GF-D8 (cell line): Measurements from ENCODE around the gene ISG20.
"Not testable (repeated sequence)": the region's sequence is repeated elsewhere in the genome, so short reads cannot be mapped to it uniquely, and the experiment has no call there.

ENCODE experiments used
- DNase-seq: peaks from one replicate; lab custom pipeline; 2025; lab: John Stamatoyannopoulos, UW

Gene ISG20

DNA sequence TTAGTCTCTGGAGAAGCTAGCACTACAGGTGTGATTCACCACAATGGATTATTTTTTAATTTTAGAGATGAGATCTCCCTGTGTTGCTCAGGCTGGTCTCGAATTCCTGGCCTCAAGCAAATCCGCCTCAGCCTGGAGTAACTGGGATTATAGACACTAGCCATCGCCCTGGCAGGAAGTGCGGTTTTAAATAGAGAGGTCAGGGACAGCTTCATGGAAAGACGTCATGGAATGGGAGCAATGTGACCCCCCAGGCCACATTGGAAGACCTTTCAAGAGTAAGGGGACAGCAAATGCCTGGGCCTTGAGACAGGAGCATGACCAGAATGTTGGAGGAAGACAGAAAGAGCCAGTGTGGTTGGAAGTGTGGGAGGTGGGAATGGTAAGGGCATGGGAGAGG, 2.2 kb upstream of the ISG20 start:
- no peak for DNase-seq

DNA sequence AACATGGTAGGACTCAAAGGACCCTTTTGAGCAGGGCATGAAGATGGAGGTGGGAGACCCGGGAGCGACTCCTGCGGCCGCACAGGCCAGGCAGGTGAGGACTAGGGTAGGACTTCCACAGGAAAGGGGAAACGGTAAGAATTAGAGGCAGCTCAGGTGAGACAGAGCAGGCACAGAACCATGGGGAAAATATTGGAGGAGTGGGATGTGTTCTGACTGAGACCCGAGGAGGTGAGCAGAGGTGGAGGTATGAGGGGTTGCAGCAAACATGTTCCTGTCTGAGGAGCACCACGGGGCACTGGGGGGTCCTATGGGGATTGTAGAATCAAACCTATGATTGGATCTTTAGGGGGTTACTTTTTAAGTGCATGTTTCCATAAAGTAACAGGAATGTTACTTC, 1.4 kb upstream of the ISG20 start:
- no peak for DNase-seq

DNA sequence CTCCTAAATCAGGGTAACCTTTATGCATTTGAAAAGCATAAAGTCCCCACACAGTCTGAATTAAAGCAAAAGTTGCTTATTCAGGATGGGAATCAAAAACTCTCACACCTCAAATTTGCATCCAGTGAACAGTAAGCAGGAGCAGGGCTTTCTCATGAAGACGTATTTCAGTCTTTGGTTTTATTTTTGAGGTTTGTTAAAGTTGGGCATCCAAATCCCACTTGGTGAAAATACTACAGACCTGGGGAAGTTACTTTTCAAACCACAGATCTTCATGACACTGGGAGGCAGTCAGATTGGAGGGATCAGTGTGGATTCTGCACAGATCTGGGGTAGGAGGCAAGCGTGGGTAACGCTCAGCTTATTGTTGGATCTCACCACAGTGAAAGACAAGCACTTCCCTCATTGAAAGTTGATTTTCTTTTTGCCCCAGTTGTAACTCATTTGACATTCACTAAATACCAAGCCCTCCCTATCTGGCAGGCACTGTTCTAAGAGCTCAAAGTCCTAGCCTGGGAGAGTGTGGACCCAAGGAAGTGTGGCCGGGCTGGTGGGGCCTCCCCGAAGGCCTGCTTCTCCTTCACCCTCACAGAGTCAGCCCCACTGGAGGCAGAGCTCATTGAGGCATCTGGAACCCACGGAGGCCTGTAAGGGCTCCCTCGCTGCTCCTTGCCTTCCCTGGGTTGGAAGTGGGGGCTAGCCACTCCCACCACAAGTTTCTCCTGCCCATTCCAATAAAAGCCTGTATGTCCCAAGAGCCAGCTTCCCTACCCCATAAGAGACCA, 783 bp upstream of the ISG20 start:
- no peak for DNase-seq

DNA sequence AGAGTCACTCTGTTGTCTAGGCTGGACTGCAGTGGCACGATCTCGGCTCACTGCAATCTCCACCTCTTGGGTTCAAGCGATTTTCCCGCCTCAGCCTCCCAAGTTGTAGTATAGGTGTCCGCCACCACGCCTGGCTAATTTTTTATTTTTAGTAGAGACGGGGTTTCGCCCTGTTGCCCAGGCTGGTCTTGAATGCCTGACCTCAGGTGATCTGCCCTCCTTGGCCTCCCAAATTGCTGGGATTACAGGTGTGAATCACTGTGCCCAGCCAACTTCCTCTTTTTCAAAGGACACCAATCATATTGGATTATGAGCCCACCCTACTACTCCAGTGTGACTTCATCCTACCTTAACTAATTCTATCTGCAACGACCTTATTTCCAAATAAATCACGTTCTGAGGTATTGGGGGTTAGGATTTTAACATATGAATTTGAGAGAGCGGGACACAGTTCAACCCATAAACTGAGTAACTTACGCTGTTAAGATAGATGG, 3.2 kb downstream of the ISG20 start:
- DNase-seq: no peak

DNA sequence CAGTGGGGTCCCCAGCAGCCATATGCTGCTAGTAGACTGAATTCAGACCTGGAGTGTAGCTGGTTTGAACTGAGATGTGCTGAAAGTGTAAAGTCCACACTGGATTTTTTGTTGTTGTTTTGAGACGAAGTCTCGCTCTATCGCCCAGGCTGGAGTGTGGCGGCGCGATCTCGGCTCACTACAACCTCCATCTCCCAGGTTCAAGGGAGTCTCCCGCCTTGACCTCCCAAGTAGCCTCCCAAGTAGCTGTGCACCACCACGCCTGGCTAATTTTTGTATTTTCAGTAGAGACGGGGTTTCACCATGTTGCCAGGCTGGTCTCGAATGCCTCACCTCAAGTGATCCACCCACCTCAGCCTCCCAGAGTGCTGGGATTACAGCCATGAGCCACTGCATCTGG, 3.7 kb downstream of the ISG20 start:
- not testable (repeated sequence) for DNase-seq

DNA sequence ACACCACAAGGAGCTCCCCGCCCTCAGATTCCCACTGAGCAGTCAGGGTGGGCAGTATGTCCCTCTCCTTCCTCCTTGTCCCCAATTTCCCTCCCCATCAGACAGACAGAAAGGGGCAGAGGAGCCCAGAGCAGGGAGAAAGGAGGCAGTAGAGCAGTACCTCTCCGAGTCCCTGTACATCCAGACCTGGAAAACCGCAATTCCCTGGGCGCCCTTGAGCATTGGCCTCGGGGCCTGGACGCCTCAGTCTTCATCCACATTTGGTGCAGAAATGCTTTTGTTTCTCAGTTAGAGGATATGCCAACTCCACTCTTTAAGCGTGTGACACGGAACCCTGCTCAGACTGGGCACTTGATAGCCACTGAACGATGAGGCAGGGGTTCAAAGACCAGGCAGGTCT, 5.9 kb downstream of the ISG20 start:
- no peak for DNase-seq

DNA sequence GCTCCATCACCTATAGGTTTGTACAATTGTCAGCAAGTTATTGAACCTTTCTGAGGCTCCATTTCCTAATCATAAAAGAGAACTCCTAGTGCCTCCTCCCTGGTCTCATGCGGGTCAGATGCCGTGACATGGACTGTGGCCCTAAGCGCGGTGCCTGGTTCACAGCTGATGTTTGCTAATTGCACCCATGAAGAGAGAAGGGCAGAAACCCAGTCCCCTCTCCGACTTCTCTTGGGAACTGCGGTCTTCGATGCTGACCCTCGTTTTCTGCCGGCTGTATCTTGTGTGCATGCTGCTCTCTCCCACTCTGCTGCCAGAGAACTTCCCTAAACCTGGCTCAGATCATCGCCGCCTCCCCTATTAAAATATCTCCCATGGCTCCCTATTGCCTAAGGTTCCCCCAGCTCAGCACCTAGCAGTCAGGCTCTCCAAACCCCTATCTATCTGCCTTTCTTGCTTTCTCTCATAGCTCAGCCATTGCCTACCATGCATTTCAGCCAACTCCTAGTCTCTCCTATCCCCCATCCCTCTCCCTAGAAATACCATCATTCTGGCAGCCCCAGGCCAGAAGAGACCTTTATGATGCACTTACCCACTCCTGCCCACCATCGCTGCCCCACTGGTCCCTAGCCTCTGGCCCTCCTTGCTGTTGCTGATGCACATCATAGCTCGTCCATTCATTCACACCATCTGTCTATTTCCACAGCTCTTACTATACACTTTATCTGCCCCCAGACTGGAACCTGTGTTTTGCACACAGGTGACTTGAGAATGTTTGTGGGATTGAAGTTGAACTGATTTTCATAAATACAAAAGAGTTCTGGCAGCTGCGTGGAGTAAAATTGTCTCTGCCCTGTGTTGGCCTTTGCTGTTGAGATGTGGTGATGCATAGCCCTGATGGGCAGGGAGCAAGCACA, 6.6 kb downstream of the ISG20 start:
- DNase-seq: no peak

DNA sequence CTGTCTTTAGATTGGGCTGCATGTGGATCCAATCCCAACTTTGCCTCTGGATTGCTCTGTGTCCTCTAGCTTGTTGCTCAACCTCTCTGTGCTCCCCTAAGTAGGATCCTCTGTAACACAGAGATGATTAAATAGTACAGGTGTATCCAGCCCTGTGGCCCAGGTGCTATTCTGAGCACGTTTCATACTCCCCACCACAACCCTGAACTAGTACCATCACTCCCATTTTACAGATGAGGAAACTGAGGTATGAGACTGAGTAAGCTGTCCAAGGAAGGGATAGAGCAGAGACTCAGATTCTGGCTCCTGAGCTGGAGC, 7.2 kb downstream of the ISG20 start:
- DNase-seq: no peak

DNA sequence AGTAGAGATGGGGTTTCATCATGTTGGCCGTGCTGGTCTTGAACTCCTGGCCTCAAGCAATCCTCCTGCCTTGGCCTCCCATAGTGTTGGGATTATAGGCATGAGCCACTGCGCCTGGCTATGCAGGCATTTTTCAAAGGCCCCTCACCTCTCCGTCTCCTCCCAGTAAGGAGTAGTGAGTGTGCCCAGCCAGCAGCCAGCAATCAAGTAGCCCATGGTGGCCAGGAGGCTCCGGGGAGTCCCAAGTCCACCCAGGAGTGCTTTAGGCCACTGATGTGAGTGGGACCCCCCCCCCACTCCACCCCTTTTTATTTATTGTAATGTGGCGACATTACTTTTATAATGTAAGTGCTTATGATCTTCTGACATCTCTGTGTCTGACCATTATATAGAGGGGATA, 8.1 kb downstream of the ISG20 start:
- no peak for DNase-seq

DNA sequence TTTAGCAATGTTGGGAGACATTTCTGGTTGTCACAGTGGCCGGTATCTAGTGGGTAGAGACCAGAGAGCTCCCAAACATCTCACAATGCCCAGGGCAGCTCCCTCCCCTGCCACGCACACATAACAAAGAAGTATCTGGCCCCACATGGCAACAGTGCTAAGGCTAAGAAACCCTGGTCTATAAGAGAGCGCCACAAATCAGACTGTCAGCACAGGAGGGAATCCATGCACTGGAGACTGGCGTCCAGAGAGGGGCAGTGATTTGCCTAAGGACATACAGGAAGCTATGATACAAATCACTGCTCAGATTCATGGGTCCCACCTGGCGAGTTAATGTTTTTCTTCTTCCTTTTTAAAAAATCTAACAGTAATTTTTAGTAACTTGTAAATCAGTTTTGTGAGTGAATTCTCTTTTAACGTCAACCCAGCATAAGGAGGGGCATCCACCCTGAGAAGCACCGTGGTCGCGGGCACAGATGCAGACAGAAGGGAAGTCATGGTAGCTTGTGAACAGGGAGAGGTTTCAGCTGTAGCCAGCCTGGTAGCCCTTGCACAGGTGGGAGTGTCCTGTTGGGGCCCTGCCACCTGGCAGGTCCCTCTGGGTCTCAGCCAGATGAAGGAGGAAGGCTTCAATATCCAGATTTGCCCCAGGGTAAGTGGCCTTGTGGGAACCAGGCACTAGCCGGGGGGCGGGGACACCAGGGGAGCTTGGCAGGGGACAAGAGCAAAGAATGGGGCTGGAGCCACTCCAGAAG, 8.7 kb downstream of the ISG20 start:
- DNase-seq: no peak

DNA sequence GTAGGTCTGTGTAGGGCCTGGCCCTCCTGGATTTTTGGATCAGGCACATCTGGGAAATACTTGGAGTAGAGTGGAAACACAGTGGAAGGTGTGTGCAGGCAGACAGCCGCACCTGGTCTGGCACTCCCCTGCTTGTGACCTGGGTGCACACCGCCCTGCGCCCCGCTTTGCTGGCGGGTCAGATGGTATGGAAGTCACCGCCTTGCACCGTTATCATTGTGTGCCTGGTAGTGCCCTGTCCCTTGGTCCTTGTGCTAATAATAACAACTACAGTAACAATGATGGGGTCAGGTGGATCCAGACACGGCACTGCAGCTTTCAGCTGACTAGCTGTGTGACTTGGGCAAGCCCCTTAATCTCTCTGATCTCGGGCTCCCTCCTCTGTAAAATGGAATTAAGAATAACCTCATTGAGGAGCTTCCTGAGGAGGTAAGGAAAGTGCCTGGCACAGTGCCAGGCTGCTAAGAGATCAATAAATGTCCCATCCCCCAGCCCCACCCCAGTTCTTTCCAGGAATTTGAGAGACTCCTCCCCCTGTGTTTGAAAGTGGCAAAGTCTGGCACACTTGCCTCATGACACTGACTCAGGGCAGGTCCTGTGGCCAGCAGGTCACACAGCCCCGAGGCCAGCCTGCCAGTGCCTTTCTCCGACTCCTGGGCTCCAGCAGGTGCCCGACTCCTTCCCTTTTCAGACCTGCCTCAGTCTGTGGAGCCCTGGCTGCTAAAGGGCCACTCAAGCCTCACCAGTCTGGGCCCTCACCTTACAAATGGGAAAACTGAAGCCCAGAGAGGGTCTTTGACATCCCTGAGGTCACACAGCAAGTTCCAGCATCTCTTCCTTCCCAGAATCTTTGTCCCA, 9.8 kb downstream of the ISG20 start:
- no peak for DNase-seq

DNA sequence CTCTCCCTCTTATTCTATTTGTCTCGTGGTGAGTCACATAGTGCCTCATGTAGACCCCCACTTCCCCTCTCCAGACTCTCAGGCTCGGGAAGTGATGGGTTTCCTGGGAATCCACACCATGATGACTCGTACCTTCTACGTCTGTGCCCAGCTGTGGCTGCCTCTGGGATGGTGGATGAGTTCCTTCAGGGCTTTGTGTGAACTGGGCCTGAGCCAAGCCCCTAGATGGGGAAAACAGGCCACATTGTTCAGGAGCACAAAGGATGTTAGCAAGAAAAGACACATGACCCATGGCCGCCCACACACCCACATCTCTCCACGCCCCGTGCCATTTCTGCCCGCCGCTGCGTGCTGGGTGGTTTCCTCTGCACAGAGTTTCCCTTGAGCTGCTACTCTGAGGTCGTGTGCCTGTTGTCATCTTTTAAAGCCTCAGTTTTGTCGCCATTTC, 10.5 kb downstream of the ISG20 start:
- DNase-seq: no peak

DNA sequence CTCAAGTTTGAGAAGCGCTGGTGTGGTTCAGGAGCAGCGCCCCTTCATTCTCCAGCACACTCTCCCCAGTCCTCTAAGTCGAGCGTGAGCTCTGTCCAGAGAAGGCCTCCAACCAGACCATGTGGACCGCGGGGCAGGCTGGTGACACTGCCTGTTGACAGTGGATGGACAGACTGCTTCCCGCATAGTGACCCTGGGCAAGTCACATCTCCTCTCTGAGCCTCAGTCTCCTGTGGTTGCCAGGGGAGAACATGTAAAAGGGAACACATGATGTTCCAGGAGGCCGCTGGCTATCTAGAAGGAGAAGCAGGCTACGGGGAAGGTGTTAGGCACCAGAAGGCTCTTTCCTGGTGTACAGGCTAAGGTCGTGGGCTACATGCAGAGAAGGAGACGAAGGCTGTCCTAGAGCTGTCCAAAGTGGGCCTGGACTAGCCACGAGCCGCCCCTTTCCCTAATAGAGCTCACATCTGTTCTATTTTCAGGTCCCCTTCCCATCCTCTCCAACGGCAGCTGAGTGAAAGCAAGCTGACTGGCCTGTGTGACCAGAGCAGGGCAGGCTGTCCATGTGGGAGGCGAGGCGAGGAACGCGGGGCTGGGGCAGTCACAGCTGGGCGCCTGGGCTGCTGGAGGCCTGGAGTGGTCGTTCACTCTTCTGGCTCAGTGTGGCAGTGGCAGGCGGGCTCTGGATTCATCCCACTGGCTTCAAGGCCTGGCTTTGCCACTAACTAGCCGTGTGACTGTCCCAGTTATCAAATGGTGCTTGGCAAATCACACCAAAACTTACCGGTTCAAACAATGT, 11.1 kb downstream of the ISG20 start:
- no peak for DNase-seq

DNA sequence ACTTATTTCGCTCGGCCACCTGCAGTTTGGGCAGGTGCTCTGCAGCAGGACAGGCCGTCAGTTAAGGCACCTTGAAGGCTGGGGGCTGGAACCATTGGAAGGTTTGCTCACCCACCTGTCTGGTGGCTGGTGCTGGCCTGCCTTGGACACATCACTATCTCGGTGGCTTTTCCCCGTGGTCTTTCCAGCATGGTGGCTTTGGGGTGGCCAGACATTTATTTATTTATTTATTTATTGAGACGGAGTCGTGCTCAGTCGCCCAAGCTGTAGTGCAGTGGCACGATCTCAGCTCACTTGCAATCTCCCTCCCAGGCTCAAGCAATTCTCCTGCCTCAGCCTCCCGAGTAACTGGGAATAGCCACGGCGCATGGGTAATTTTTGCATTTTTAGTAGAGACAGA, 11.7 kb downstream of the ISG20 start:
- no peak for DNase-seq

DNA sequence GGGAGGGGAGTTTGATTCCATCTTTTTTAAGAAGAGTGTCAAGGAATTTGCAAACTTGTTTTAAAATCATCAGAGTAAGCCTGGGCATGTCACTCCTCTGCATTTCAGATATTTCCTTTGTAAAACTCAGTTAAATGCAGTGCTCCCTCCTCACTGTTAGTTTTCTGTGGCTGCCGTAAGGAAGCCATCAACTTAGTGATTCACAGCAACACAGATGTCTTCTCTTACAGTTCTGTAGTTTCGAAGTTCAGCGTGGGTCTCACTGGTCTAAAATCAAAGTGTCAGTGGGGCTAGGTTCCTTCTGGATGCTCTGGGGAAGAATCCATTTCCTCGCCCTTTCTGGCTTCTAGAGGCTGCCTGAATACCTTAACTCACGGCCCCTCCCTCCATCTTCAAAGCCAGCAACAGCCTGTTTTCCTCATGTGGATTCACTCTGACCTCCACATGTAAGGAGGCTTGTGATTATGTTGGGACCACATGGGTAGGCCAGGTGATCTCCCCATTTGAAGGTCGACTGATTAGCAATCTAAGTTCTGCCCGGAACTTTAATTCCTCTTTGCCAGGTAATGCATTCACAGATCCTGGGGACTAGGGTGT, 12.4 kb downstream of the ISG20 start:
- DNase-seq: no peak

DNA sequence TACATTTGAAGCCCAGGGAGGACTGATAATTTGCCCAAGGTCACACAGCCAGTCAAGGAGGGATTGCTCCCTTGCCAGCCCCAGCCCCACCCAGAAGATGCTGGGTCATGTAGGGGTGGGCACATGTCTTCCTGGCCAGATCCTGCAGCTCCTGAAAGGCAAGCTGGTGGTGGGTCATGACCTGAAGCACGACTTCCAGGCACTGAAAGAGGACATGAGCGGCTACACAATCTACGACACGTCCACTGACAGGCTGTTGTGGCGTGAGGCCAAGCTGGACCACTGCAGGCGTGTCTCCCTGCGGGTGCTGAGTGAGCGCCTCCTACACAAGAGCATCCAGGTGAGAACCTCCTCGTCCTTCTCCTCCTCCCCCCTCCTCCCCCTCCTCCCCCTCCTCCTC, 13.2 kb downstream of the ISG20 start:
- no peak for DNase-seq

DNA sequence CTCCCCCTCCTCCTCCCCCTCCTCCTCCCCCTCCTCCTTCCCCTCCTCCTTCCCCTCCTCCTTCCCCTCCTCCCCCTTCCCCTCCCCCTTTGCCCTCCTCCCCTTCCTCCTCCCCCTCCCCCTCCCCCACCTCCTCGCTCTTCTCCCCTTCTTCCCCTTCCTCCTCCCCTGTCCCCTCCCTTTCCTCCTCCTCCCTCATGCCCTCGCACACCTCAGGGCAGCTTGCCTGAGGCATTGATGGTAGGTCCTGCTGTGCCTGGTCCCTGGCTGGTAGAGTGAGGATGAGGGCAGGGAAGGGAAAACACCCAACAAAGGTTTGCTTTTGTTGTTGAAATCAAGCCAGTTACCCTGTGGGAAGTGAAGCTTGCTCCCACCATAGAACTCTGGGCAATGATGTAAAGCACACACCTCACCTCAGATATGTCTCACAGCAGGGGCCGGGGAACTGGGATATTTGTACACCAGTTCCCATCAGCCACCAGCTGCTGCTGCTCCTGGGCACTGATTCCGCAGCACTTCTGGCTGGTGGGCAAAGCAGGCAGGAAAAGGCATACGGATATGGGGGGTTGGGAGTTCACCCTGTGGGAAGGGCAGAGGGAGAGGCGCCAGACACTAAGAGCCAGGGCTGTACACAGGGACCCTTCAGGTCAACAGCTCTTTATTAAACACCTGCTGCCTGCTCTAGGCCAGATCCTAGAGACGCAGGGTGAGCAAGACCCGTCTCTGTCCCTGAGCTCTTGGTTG, 13.8 kb downstream of the ISG20 start:
- no peak for DNase-seq

DNA sequence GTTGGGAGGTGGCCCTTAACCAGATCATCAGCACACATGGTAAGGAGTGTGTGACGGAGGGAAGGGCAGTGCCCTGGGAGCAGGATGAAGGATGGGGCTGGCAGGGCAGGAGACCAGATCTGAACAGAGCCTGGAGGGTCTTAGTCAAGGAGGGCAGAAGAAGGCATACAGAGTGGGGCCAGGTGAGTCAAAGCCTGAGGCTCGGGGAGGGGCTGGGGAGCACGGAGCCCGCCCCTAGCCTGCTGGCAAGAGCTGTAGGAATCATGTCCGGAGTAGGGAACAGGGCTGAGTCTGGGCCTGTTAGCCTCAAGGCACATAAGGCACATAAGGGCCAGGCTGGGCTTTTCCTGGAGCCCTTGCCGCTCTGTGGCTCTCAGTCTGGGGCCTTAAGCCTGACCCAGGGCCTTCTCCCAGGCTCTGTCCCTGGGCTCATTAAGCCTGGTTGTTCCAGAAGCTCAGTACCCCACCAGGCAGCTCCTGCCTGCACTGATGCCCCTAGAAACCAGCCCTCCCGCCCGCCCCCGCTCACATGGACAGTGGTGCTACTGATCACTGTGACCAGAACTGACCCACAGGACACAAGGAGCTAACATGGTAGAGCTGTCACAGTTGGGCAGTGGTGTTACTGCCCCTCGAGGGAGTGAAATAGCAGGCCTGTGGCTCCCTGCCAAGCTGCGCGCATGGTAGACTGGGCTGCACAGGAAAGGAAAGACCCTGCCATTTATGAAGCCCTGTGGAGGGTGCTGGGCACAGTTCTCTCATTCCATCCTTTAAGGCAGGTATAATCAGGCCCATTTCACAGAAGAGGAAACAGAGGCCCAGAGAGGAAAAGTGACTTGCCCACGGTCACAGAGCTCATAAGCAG, 14.6 kb downstream of the ISG20 start:
- no peak for DNase-seq
